ENCODE measurements around the gene LGALS7.

LGALS7 gene

GRCh38 chr19:38725469-38726283 lies 47.6 kb downstream of the LGALS7 start:
- DNase-seq = no peak

- no peak for DNase-seq
These were observed 49.1 kb downstream of the LGALS7 start for GRCh38 chr19:38723990-38724854.

- no peak for DNase-seq
These were observed 49.7 kb downstream of the LGALS7 start for GRCh38 chr19:38723606-38723965.

GRCh38 chr19:38722947-38723605 lies 50.2 kb downstream of the LGALS7 start:
- no peak for DNase-seq

GRCh38 chr19:38721979-38722773 lies 51.1 kb downstream of the LGALS7 start:
- no peak for DNase-seq

GRCh38 chr19:38721496-38721895 lies 51.8 kb downstream of the LGALS7 start:
- no peak for DNase-seq
